ENCODE measurements around the gene RPL5. TPM values are rescaled to one million over a fixed set of nuclear protein-coding genes. Genes with fewer than 3 reads are reported as not detected.

The RPL5 gene
- total and polyA plus RNA-seq, 2 experiments from 2014 or later, result 2,182 to 3,547 TPM

DNA sequence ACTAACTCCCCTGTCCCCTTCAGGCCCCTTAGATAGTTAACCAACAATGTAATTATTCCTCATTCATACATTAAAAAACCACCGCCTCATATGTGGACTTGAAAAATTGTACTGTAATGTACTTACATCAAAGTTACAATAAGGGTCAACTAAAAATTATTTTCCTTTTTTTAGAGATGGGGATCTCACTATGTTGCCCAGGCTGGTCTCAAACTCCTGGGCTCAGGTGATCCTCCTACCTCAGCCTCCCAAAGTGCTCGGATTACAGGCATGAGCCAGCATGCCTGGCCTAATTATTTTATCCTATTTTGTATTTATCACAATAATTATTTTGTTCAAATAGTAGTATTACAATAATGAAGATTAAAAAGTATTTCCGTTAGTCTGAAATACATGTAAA, 12.6 kb downstream of the RPL5 start:
- no peak overlapping the region for H3K4me3 Mint-ChIP-seq
- Histone ChIP-seq H3K4me2 (no peak overlapping the region), H3K9me2 (ENCODE audit: insufficient read depth) (no peaks in the 10 kb centered on the region), H3K79me2 (replicated peaks; ENCODE audit: insufficient read depth) (peaks cover 10% of the 10 kb centered on the region), H3K27me3 (ENCODE audit: insufficient read depth) (no peaks in the 10 kb centered on the region), H4K20me1 (replicated peaks; ENCODE audit: insufficient read depth) (peaks cover 25% of the 10 kb centered on the region), H3F3A (replicated peaks; ENCODE audit: low read depth) (peaks cover 34% of the 10 kb centered on the region), H2AFZ (no peak overlapping the region), H3K4me1 (ENCODE audit: insufficient read depth) (no peaks in the 10 kb centered on the region), H3K36me3 (ENCODE audit: insufficient read depth) (peaks cover 29% of the 10 kb centered on the region), H3K4me3 (no peak overlapping the region), H3K27ac (ENCODE audit: low read depth) (no peak overlapping the region)
- no peak for DNase-seq (ENCODE audit: low spot score)
- H3K36me3 Mint-ChIP-seq (ENCODE audit: low read depth), result peaks cover 50% of the 10 kb centered on the region
- H3K27me3 Mint-ChIP-seq (ENCODE audit: insufficient read depth, low read depth, poor library complexity), result no peaks in the 10 kb centered on the region
- no peaks in the 10 kb centered on the region for H3K4me1 Mint-ChIP-seq
- no peak for TF ChIP-seq POLR2AphosphoS5 (IDR thresholded peaks at IDR 0.05; ENCODE audit: low read depth)
- no peak for TF ChIP-seq ZNF331 (CRISPR knock-in tag; IDR thresholded peaks at IDR 0.05; ENCODE audit: low read depth)
- no peak for TF ChIP-seq NANOG (IDR thresholded peaks at IDR 0.05; ENCODE audit: borderline replicate concordance)
- no peak for TF ChIP-seq CREB1 (CRISPR knock-in tag; IDR thresholded peaks at IDR 0.05; ENCODE audit: low read depth)
- no peak for TF ChIP-seq ZNF462 (CRISPR knock-in tag; IDR thresholded peaks at IDR 0.05)
- TF ChIP-seq ZNF114 (CRISPR knock-in tag; IDR thresholded peaks at IDR 0.05), result no peak
- no peak for TF ChIP-seq JUNB (IDR thresholded peaks at IDR 0.05; ENCODE audit: unreplicated experiment)
- TF ChIP-seq, protein P1, sequence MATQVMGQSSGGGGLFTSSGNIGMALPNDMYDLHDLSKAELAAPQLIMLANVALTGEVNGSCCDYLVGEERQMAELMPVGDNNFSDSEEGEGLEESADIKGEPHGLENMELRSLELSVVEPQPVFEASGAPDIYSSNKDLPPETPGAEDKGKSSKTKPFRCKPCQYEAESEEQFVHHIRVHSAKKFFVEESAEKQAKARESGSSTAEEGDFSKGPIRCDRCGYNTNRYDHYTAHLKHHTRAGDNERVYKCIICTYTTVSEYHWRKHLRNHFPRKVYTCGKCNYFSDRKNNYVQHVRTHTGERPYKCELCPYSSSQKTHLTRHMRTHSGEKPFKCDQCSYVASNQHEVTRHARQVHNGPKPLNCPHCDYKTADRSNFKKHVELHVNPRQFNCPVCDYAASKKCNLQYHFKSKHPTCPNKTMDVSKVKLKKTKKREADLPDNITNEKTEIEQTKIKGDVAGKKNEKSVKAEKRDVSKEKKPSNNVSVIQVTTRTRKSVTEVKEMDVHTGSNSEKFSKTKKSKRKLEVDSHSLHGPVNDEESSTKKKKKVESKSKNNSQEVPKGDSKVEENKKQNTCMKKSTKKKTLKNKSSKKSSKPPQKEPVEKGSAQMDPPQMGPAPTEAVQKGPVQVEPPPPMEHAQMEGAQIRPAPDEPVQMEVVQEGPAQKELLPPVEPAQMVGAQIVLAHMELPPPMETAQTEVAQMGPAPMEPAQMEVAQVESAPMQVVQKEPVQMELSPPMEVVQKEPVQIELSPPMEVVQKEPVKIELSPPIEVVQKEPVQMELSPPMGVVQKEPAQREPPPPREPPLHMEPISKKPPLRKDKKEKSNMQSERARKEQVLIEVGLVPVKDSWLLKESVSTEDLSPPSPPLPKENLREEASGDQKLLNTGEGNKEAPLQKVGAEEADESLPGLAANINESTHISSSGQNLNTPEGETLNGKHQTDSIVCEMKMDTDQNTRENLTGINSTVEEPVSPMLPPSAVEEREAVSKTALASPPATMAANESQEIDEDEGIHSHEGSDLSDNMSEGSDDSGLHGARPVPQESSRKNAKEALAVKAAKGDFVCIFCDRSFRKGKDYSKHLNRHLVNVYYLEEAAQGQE (IDR thresholded peaks at IDR 0.05; ENCODE audit: unreplicated experiment), result no peak
- no peak for TF ChIP-seq STAT1 (IDR thresholded peaks at IDR 0.05; ENCODE audit: unreplicated experiment)
- TF ChIP-seq EZH2phosphoT487 (IDR thresholded peaks at IDR 0.05; ENCODE audit: unreplicated experiment), result no peak
- TF ChIP-seq, protein P2, sequence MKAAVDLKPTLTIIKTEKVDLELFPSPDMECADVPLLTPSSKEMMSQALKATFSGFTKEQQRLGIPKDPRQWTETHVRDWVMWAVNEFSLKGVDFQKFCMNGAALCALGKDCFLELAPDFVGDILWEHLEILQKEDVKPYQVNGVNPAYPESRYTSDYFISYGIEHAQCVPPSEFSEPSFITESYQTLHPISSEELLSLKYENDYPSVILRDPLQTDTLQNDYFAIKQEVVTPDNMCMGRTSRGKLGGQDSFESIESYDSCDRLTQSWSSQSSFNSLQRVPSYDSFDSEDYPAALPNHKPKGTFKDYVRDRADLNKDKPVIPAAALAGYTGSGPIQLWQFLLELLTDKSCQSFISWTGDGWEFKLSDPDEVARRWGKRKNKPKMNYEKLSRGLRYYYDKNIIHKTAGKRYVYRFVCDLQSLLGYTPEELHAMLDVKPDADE (IDR thresholded peaks at IDR 0.05), result no peak
- TF ChIP-seq EZH2 (IDR thresholded peaks at IDR 0.05; ENCODE audit: low read depth, unreplicated experiment), result no peak
- no peak for TF ChIP-seq CTCF (conservative IDR thresholded peaks at IDR 0.05; ENCODE audit: low read depth in 2 of 2)
- no peak overlapping the region for H3K27ac Mint-ChIP-seq
- no peak for ATAC-seq
- no peaks in the 10 kb centered on the region for H3K9me3 Mint-ChIP-seq

All from GM23338 (cell line).